Stomach smooth muscle (tissue), 2 donors: ENCODE measurements around the gene IL1RAP.

Experiments
- H3K27ac ChIP-seq: one replicate; pipeline ENCODE4 v1.7.0; 2013; ENCODE audit warnings: mild to moderate bottlenecking, low read length, inconsistent platforms
- H3K27me3 ChIP-seq, 2 donors: one replicate each; pipeline ENCODE4 v1.7.0; 2013; ENCODE audit warnings: low read length in 2 of 2; ENCODE audit not compliant: insufficient read depth in 2 of 2, control insufficient read depth in 1 of 2
- H3K36me3 ChIP-seq, 2 donors: one replicate each; pipeline ENCODE4 v1.7.0; 2013; ENCODE audit warnings: low read length in 2 of 2; ENCODE audit not compliant: control insufficient read depth in 2 of 2, insufficient read depth in 2 of 2
- H3K4me1 ChIP-seq: one replicate; pipeline ENCODE4 v1.7.0; 2013; ENCODE audit warnings: low read length; ENCODE audit not compliant: control insufficient read depth, insufficient read depth
- H3K4me3 ChIP-seq, 2 donors: one replicate each; pipeline ENCODE4 v1.7.0; 2013; ENCODE audit warnings: low read length in 2 of 2
- H3K9ac ChIP-seq, 2 donors: one replicate each; pipeline ENCODE4 v1.7.0; 2013; ENCODE audit warnings: low read length in 2 of 2, mild to moderate bottlenecking in 1 of 2
- H3K9me3 ChIP-seq, 2 donors: one replicate each; pipeline ENCODE4 v1.7.0; 2013; ENCODE audit warnings: low read length in 2 of 2; ENCODE audit not compliant: control insufficient read depth in 2 of 2
- donor health status: healthy.
- donor health status: Pancreatic carcinoma.

IL1RAP gene

GRCh38 chr3:190556351-190556750 is 42.5 kb downstream of the IL1RAP start:
- Histone ChIP-seq H3K4me1 (no peaks in the 10 kb centered on the region), H3K27ac (no peak overlapping the region), H3K9me3 (peaks cover 0 to 3% of the 10 kb centered on the region in 2 donors), H3K4me3 (no peak overlapping the region), H3K9ac (no peak overlapping the region), H3K27me3 (no peaks in the 10 kb centered on the region), H3K36me3 (no peaks in the 10 kb centered on the region)

GRCh38 chr3:190557296-190557695 is 43.4 kb downstream of the IL1RAP start:
- Histone ChIP-seq H3K9me3 (peaks cover 0 to 3% of the 10 kb centered on the region in 2 donors), H3K27ac (no peak overlapping the region), H3K27me3 (no peaks in the 10 kb centered on the region), H3K9ac (no peak overlapping the region), H3K4me3 (no peak overlapping the region), H3K36me3 (no peaks in the 10 kb centered on the region), H3K4me1 (no peaks in the 10 kb centered on the region)

- H3K9me3 ChIP-seq: peaks cover 0 to 2% of the 10 kb centered on the region in 2 donors
- H3K27ac ChIP-seq: no peak overlapping the region
- H3K27me3 ChIP-seq: no peaks in the 10 kb centered on the region
Observed at GRCh38 chr3:190558316-190558715, 44.4 kb downstream of the IL1RAP start.

GRCh38 chr3:190558796-190559195 is 44.9 kb downstream of the IL1RAP start:
- Histone ChIP-seq H3K9ac (no peak overlapping the region), H3K36me3 (no peaks in the 10 kb centered on the region), H3K27ac (no peak overlapping the region), H3K4me1 (no peaks in the 10 kb centered on the region), H3K4me3 (no peak overlapping the region), H3K9me3 (no peaks in the 10 kb centered on the region), H3K27me3 (no peaks in the 10 kb centered on the region)

More at GRCh38 chr3:190558316-190558715, 44.4 kb downstream of the IL1RAP start:
- H3K4me3 ChIP-seq: no peak overlapping the region
- no peaks in the 10 kb centered on the region for H3K36me3 ChIP-seq
- H3K9ac ChIP-seq: no peak overlapping the region
- H3K4me1 ChIP-seq: no peaks in the 10 kb centered on the region

GRCh38 chr3:190560013-190560895 is 46.4 kb downstream of the IL1RAP start:
- Histone ChIP-seq H3K27ac (no peak overlapping the region), H3K36me3 (no peaks in the 10 kb centered on the region), H3K9ac (no peak overlapping the region)

GRCh38 chr3:190562866-190563510 is 49.1 kb downstream of the IL1RAP start:
- Histone ChIP-seq H3K9ac (no peak overlapping the region), H3K36me3 (no peaks in the 10 kb centered on the region), H3K4me3 (no peak overlapping the region), H3K27ac (no peak overlapping the region), H3K9me3 (peaks cover 0 to 3% of the 10 kb centered on the region in 2 donors), H3K27me3 (no peaks in the 10 kb centered on the region), H3K4me1 (no peaks in the 10 kb centered on the region)

More at GRCh38 chr3:190560013-190560895, 46.4 kb downstream of the IL1RAP start:
- Histone ChIP-seq H3K4me3 (no peak overlapping the region), H3K9me3 (no peaks in the 10 kb centered on the region), H3K27me3 (no peaks in the 10 kb centered on the region), H3K4me1 (no peaks in the 10 kb centered on the region)

GRCh38 chr3:190564175-190564574 is 50.3 kb downstream of the IL1RAP start:
- H3K27ac ChIP-seq: no peak overlapping the region
- peaks cover 0 to 3% of the 10 kb centered on the region in 2 donors for H3K9me3 ChIP-seq
- H3K9ac ChIP-seq: no peak overlapping the region
- H3K36me3 ChIP-seq: no peaks in the 10 kb centered on the region
- H3K4me3 ChIP-seq: no peak overlapping the region
- no peaks in the 10 kb centered on the region for H3K27me3 ChIP-seq
- H3K4me1 ChIP-seq: no peaks in the 10 kb centered on the region

GRCh38 chr3:190566043-190566933 is 52.4 kb downstream of the IL1RAP start:
- Histone ChIP-seq H3K36me3 (no peaks in the 10 kb centered on the region), H3K4me3 (no peak overlapping the region), H3K9me3 (peaks cover 0 to 3% of the 10 kb centered on the region in 2 donors), H3K4me1 (no peaks in the 10 kb centered on the region), H3K9ac (no peak overlapping the region), H3K27me3 (no peaks in the 10 kb centered on the region), H3K27ac (no peak overlapping the region)

- H3K27ac ChIP-seq: no peak overlapping the region
- H3K4me3 ChIP-seq: no peak overlapping the region
- peaks cover 0 to 3% of the 10 kb centered on the region in 2 donors for H3K9me3 ChIP-seq
- H3K36me3 ChIP-seq: no peaks in the 10 kb centered on the region
- H3K9ac ChIP-seq: no peak overlapping the region
- H3K4me1 ChIP-seq: no peaks in the 10 kb centered on the region
- H3K27me3 ChIP-seq: no peaks in the 10 kb centered on the region
Observed at GRCh38 chr3:190568036-190568435, 54.2 kb downstream of the IL1RAP start.

- H3K27ac ChIP-seq: no peak overlapping the region
- no peaks in the 10 kb centered on the region for H3K36me3 ChIP-seq
- H3K4me1 ChIP-seq: no peaks in the 10 kb centered on the region
- no peak overlapping the region for H3K4me3 ChIP-seq
- H3K9ac ChIP-seq: no peak overlapping the region
- H3K27me3 ChIP-seq: no peaks in the 10 kb centered on the region
- no peaks in the 10 kb centered on the region for H3K9me3 ChIP-seq
Observed at GRCh38 chr3:190574473-190574872, 60.6 kb downstream of the IL1RAP start.
